PC-3 (cell line): Measurements from ENCODE around the gene PARN. TPM values are rescaled to one million over a fixed set of nuclear protein-coding genes. Genes with fewer than 3 reads are reported as not detected.

Experiments
- ATAC-seq: fragments of 200-7000 bp; cut with Tn5 transposase; 2 replicates; pipeline ENCODE4 v1.9.1; 2020; ENCODE audit warnings: mild to moderate bottlenecking, moderate library complexity
- BruUV-seq: library from RNA; stranded (reverse); fragments of 400-500 nt; replicated peaks from 2 replicates; lab custom pipeline; 2021; lab: Mats Ljungman, UMichigan
- CTCF ChIA-PET: fragments of 300-600 bp; sonication (Branson Sonifier 250); formaldehyde crosslinking; loops from one replicate; lab custom pipeline; 2022; ENCODE audit warnings: antibody characterized with exemption; lab: Charles Lee
- POLR2A ChIA-PET: fragments of 300-600 bp; sonication (Branson Sonifier 250); formaldehyde crosslinking; loops from one replicate; lab custom pipeline; 2022; ENCODE audit warnings: antibody characterized with exemption; ENCODE audit not compliant: unreplicated experiment; lab: Charles Lee
- DNase-seq: peaks from one replicate; pipeline ENCODE4 v3.0.0-alpha.2; 2015
- H2AFZ ChIP-seq: fragments of 300-600 bp; sonication (generic); 2 replicates; pipeline ENCODE4 v1.6.0; 2016; ENCODE audit warnings: antibody characterized with exemption, low read length
- H3F3A ChIP-seq: fragments of 300-600 bp; sonication (generic); one replicate; pipeline ENCODE4 v1.6.0; 2017; ENCODE audit warnings: antibody characterized with exemption, low read length, control low read depth, mild to moderate bottlenecking; ENCODE audit not compliant: unreplicated experiment
- H3K27ac ChIP-seq: fragments of 300-600 bp; sonication (generic); 2 replicates; pipeline ENCODE4 v1.5.1; 2016; ENCODE audit warnings: mild to moderate bottlenecking, low read length
- H3K27me3 ChIP-seq: fragments of 300-600 bp; sonication (generic); 2 replicates; pipeline ENCODE4 v1.6.1; 2016; ENCODE audit warnings: low read length, mixed read lengths
- H3K36me3 ChIP-seq: fragments of 300-600 bp; sonication (generic); 2 replicates; pipeline ENCODE4 v1.6.1; 2016; ENCODE audit warnings: low read depth, mixed run types, low read length, mixed read lengths
- H3K4me1 ChIP-seq: fragments of 300-600 bp; sonication (generic); 2 replicates; pipeline ENCODE4 v1.5.1; 2016; ENCODE audit warnings: low read length; ENCODE audit not compliant: insufficient read depth
- H3K4me2 ChIP-seq: fragments of 300-600 bp; sonication (generic); 2 replicates; pipeline ENCODE4 v1.6.0; 2016; ENCODE audit warnings: low read length
- H3K4me3 ChIP-seq: fragments of 300-600 bp; sonication (generic); 2 replicates; pipeline ENCODE4 v1.5.1; 2016; ENCODE audit warnings: mild to moderate bottlenecking, low read length, mixed read lengths
- H3K79me2 ChIP-seq: fragments of 300-600 bp; sonication (generic); 2 replicates; pipeline ENCODE4 v1.6.1; 2017; ENCODE audit warnings: low read length, mixed read lengths
- H3K9ac ChIP-seq: fragments of 300-600 bp; sonication (generic); 2 replicates; pipeline ENCODE4 v1.6.0; 2016; ENCODE audit warnings: mild to moderate bottlenecking, low read length
- H3K9me2 ChIP-seq: fragments of 300-600 bp; sonication (generic); replicated peaks from 2 replicates; pipeline ENCODE4 v1.6.1; 2016; ENCODE audit warnings: mixed run types, low read length, mixed read lengths
- H3K9me3 ChIP-seq: fragments of 300-600 bp; sonication (generic); 2 replicates; pipeline ENCODE4 v1.6.1; 2016; ENCODE audit warnings: low read length, mixed read lengths
- H4K20me1 ChIP-seq: fragments of 300-600 bp; sonication (generic); 2 replicates; pipeline ENCODE4 v1.6.1; 2016; ENCODE audit warnings: low read length, mixed read lengths
- EZH2 ChIP-seq: fragments of 300-600 bp; sonication (generic); IDR thresholded peaks from one replicate; pipeline ENCODE4 v1.6.1; 2017; ENCODE audit warnings: antibody characterized with exemption, mild to moderate bottlenecking, low read length; ENCODE audit not compliant: unreplicated experiment
- EZH2phosphoT487 ChIP-seq: fragments of 300-600 bp; sonication (generic); IDR thresholded peaks from 2 replicates; pipeline ENCODE4 v1.6.1; 2018; ENCODE audit warnings: mild to moderate bottlenecking, antibody characterized with exemption, low read length, borderline replicate concordance
- intact Hi-C: fragments of 100-400 bp; cut with micrococcal nuclease; formaldehyde crosslinking; loops from 2 replicates; pipeline ENCODE4 v1.9.0; 2023
- total RNA-seq: library from RNA; depleted of rRNA; stranded (reverse); fragments of >200 nt; gene quantifications from 2 replicates; pipeline ENCODE4 v1.2.3, GENCODE V29; 2014
- TF ChIP-seq, protein P1 (sequence below): fragments of 300-600 bp; sonication (generic); conservative IDR thresholded peaks from 2 replicates; pipeline ENCODE4 v1.5.1; 2017; ENCODE audit warnings: antibody characterized with exemption, low read depth, mild to moderate bottlenecking, low read length

The PARN gene
- total RNA-seq, 1 experiment from 2014 or later = 34.7 TPM

DNA sequence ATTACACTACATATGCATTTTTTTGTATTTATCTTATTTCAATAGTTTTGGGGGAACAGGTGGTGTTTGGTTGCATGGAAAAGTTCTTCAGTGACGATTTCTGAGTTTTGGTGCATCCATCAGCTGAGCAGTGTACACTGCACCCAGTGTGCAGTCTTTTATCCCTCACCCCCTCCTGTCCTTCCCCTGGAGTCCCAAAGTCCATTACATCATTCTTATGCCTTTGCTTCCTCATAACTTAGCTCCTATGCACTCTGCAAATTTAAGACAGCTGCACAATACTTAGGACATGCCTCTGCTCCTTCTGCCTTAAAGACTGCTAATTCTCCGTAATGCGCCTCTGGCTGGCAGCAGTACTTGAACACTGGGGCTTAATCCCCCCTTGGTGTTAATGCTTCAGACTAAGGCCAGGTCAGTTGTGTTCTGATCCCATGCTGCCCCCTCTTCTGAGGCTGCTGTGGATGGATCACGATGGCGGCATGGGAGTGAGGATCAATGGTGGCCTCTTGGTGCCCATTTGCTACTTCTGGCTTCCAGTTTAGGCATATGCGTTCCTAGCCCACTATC is 146.2 kb downstream of the PARN start:
- Histone ChIP-seq H3K9me3 (no peaks in the 10 kb centered on the region), H3K27me3 (no peaks in the 10 kb centered on the region), H3K27ac (no peak overlapping the region), H3K4me1 (peaks cover 20% of the 10 kb centered on the region), H3K9me2 (no peaks in the 10 kb centered on the region), H4K20me1 (no peaks in the 10 kb centered on the region), H3K4me2 (no peak overlapping the region), H3K9ac (no peak overlapping the region), H2AFZ (no peak overlapping the region), H3F3A (no peaks in the 10 kb centered on the region), H3K36me3 (no peaks in the 10 kb centered on the region), H3K4me3 (no peak overlapping the region), H3K79me2 (no peaks in the 10 kb centered on the region)
- BruUV-seq = no TSS peak
- CTCF ChIA-PET = no interaction called here
- no peak for ATAC-seq
- intact Hi-C loops = no loop called here
- no peak for DNase-seq
- TF ChIP-seq, protein P1, sequence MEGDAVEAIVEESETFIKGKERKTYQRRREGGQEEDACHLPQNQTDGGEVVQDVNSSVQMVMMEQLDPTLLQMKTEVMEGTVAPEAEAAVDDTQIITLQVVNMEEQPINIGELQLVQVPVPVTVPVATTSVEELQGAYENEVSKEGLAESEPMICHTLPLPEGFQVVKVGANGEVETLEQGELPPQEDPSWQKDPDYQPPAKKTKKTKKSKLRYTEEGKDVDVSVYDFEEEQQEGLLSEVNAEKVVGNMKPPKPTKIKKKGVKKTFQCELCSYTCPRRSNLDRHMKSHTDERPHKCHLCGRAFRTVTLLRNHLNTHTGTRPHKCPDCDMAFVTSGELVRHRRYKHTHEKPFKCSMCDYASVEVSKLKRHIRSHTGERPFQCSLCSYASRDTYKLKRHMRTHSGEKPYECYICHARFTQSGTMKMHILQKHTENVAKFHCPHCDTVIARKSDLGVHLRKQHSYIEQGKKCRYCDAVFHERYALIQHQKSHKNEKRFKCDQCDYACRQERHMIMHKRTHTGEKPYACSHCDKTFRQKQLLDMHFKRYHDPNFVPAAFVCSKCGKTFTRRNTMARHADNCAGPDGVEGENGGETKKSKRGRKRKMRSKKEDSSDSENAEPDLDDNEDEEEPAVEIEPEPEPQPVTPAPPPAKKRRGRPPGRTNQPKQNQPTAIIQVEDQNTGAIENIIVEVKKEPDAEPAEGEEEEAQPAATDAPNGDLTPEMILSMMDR = no peak
- TF ChIP-seq EZH2phosphoT487 = no peak
- no peak for TF ChIP-seq EZH2
- POLR2A ChIA-PET = no interaction called here

DNA sequence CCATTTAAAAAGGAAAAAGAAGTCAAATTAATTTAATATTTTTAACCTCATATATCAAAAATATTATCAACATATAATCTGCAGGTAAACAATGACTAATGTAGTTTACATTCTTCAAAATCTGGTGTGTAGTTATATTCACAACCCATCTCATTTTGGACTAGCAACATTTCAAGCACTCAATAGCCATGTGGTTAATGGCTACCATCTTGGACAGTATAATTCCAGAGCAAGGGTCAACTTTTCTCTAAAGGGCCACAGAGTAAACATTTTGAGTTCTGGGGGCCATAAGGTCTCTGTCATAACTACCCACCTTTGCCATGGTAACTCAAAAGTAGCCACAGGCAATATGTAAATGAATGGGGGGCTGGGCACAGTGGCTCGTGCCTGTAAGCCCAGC is 153.9 kb downstream of the PARN start:
- H3K4me2 ChIP-seq = peak overlapping the region; percentile 71
- ATAC-seq (peak; percentile 58; the same call in 1 of the 2 replicates), DNase-seq (peak; percentile 31)
- BruUV-seq = no TSS peak
- H4K20me1 ChIP-seq = no peaks in the 10 kb centered on the region
- no peaks in the 10 kb centered on the region for H3F3A ChIP-seq
- intact Hi-C loops = no loop called here
- TF ChIP-seq EZH2 = no peak
- TF ChIP-seq, protein P1 = no peak
- ChIA-PET POLR2A (no interaction called here), CTCF (no interaction called here)
- no peak overlapping the region for H2AFZ ChIP-seq
- peak overlapping the region; percentile 47 for H3K27ac ChIP-seq
- H3K36me3 ChIP-seq = no peaks in the 10 kb centered on the region
- no peaks in the 10 kb centered on the region for H3K27me3 ChIP-seq
- H3K9ac ChIP-seq = no peak overlapping the region
- no peaks in the 10 kb centered on the region for H3K9me2 ChIP-seq
- no peak overlapping the region for H3K4me3 ChIP-seq
- peaks cover 17% of the 10 kb centered on the region for H3K4me1 ChIP-seq
- H3K79me2 ChIP-seq = no peaks in the 10 kb centered on the region
- no peaks in the 10 kb centered on the region for H3K9me3 ChIP-seq

DNA sequence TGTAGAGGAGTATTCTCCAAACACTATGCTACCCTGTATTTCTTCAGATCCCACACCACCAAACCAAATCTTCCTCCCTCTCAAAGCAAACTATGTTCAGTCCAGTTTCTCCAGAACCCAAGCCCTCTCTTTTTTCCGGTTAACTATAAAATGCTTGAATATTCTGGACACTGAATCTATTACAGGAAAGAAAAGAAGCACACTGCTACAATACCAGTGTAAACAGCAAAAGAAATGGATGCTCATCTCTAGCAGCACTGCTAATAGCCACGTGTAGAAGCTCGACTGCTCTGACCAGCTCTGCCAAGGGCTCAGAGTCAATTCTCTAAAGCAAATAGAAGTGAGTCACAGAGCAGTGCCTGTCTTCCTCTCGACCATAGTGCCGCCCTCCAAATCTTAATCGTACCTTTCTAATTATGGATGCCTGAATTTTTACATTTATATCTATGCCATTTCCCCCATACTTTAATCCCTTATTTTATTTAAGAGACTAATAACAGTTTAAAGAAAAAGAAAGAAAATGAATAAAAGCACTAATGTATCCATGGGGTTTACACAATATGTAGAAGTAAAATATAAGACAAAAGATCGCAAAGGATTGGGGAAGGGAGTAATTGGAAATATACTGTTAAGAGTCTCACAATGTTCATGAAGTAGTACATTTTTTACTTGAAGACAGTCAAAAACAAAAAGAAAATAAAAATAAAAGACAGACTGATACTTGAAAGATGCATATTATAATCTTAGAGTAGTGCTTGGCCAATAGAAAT is 154.5 kb downstream of the PARN start:
- CTCF ChIA-PET = no interaction called here
- Histone ChIP-seq H2AFZ (peak overlapping the region; percentile 49), H4K20me1 (no peaks in the 10 kb centered on the region), H3K4me1 (peaks cover 17% of the 10 kb centered on the region), H3K9me3 (no peaks in the 10 kb centered on the region), H3K27ac (peak overlapping the region; percentile 47), H3K36me3 (no peaks in the 10 kb centered on the region), H3F3A (no peaks in the 10 kb centered on the region), H3K9me2 (no peaks in the 10 kb centered on the region), H3K27me3 (no peaks in the 10 kb centered on the region), H3K4me3 (peak overlapping the region; percentile 43; the same call in 1 of the 2 replicates), H3K9ac (peak overlapping the region; percentile 18; the same call in 1 of the 2 replicates), H3K4me2 (peak overlapping the region; percentile 71), H3K79me2 (no peaks in the 10 kb centered on the region)
- ATAC-seq (peak; percentile 100), DNase-seq (peak; percentile 73)
- no TSS peak for BruUV-seq
- POLR2A ChIA-PET = no interaction called here
- TF ChIP-seq, protein P1 = no peak
- TF ChIP-seq EZH2 (no peak), EZH2phosphoT487 (no peak)
- intact Hi-C loops = no loop called here
